Stimulated activated CD8-positive, alpha-beta memory T cell treated with anti-CD3 and anti-CD28 coated beads, Interleukin-12 subunit alpha, Interleukin-12 subunit beta, amount 100 ng/mL, for 1 hour (primary cell): ENCODE results near the gene FUT2.
"Not testable (repeated sequence)": the region's sequence is repeated elsewhere in the genome, so short reads cannot be mapped to it uniquely, and the experiment has no call there.

ENCODE experiments used
- DNase-seq: peaks from one replicate; pipeline ENCODE4 v3.0.0-alpha.2; 2020; ENCODE audit warnings: low read depth

FUT2 gene

GRCh38 chr19:48695743-48696352, at the start of gene FUT2:
TSS of gene FUT2 (plus strand) at chr19:48695971. CDS start at chr19:48702957, 6,986 bp downstream.
- DNase-seq = no peak

- DNase-seq = peak; percentile 81
Observed at GRCh38 chr19:48646001-48646721, 49.6 kb upstream of the FUT2 start, which contains the start of gene CA11. TSS of gene CA11 (minus strand) at chr19:48646187. CDS start at chr19:48645632, 555 bp downstream.

GRCh38 chr19:48646722-48647216, 49.0 kb upstream of the FUT2 start:
- no peak for DNase-seq

- DNase-seq = no peak
Observed at GRCh38 chr19:48648134-48648533, 47.6 kb upstream of the FUT2 start.

- DNase-seq = no peak
Observed at GRCh38 chr19:48650974-48651682, 44.6 kb upstream of the FUT2 start.

- no peak for DNase-seq
Observed at GRCh38 chr19:48651683-48652048, 44.1 kb upstream of the FUT2 start.

- no peak for DNase-seq
Observed at GRCh38 chr19:48654299-48655059, 41.3 kb upstream of the FUT2 start.

GRCh38 chr19:48656840-48657474, 38.8 kb upstream of the FUT2 start:
- DNase-seq = no peak

- DNase-seq = not testable (repeated sequence)
Observed at GRCh38 chr19:48657828-48658227, 37.9 kb upstream of the FUT2 start.

GRCh38 chr19:48658483-48658882, 37.3 kb upstream of the FUT2 start:
- no peak for DNase-seq

GRCh38 chr19:48659768-48660167, 36.0 kb upstream of the FUT2 start:
- DNase-seq = no peak

GRCh38 chr19:48660852-48661710, 34.7 kb upstream of the FUT2 start:
- peak; percentile 62 for DNase-seq

- no peak for DNase-seq
Observed at GRCh38 chr19:48661711-48662090, 34.1 kb upstream of the FUT2 start.

GRCh38 chr19:48663667-48664066, 32.1 kb upstream of the FUT2 start:
- DNase-seq = no peak

- no peak for DNase-seq
Observed at GRCh38 chr19:48664476-48664875, 31.3 kb upstream of the FUT2 start.

- DNase-seq = no peak
Observed at GRCh38 chr19:48665786-48666185, 30.0 kb upstream of the FUT2 start.

GRCh38 chr19:48668332-48668731, 27.4 kb upstream of the FUT2 start:
- DNase-seq = no peak

- DNase-seq = no peak
Observed at GRCh38 chr19:48668761-48669160, 27.0 kb upstream of the FUT2 start.

GRCh38 chr19:48669903-48670668, 25.7 kb upstream of the FUT2 start:
- no peak for DNase-seq
